Body of pancreas (tissue), 4 donors: ENCODE measurements around the gene OMA1.

ENCODE experiments used
- POLR2A ChIP-seq, 3 donors: fragments of 450-650 bp; IDR thresholded peaks; one replicate each; pipeline ENCODE4 v1.6.1; 2016; ENCODE audit warnings: antibody characterized with exemption in 3 of 3, mild to moderate bottlenecking in 2 of 3
- TF ChIP-seq, protein P1 (sequence below), 7 experiments: fragments of 450-650 bp in 4 of 7; fragments of 200-600 bp in 3 of 7; sonication (generic) in 3 of 7; IDR thresholded peaks; one replicate each; pipeline ENCODE4 v1.5.1; 2016 to 2019; ENCODE audit warnings: antibody characterized with exemption in 7 of 7

- no peak for TF ChIP-seq POLR2A (IDR thresholded peaks at IDR 0.05)
- TF ChIP-seq, protein P1, sequence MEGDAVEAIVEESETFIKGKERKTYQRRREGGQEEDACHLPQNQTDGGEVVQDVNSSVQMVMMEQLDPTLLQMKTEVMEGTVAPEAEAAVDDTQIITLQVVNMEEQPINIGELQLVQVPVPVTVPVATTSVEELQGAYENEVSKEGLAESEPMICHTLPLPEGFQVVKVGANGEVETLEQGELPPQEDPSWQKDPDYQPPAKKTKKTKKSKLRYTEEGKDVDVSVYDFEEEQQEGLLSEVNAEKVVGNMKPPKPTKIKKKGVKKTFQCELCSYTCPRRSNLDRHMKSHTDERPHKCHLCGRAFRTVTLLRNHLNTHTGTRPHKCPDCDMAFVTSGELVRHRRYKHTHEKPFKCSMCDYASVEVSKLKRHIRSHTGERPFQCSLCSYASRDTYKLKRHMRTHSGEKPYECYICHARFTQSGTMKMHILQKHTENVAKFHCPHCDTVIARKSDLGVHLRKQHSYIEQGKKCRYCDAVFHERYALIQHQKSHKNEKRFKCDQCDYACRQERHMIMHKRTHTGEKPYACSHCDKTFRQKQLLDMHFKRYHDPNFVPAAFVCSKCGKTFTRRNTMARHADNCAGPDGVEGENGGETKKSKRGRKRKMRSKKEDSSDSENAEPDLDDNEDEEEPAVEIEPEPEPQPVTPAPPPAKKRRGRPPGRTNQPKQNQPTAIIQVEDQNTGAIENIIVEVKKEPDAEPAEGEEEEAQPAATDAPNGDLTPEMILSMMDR (IDR thresholded peaks at IDR 0.05), result no peak
Observed at GRCh38 chr1:58502519-58502918, 44.0 kb downstream of the OMA1 start.
